Osteocyte (in vitro differentiated cells): ENCODE results near the gene CD9. TPM values are rescaled to one million over a fixed set of nuclear protein-coding genes. Genes with fewer than 3 reads are reported as not detected.
A peak's percentile ranks its signal among the peaks of the same experiment; 100 is the strongest.

Source experiments
- DNase-seq: peaks from one replicate; pipeline ENCODE4 v3.0.0; 2021; ENCODE audit warnings: mixed read lengths; ENCODE audit not compliant: unreplicated experiment; ENCODE audit errors: extremely low spot score
- H3K27ac Mint-ChIP-seq: one replicate; pipeline ENCODE4 v1.8.0; 2021; ENCODE audit warnings: mild to moderate bottlenecking, mixed read lengths; ENCODE audit not compliant: unreplicated experiment
- H3K27me3 Mint-ChIP-seq: one replicate; pipeline ENCODE4 v1.8.0; 2021; ENCODE audit warnings: mixed read lengths; ENCODE audit not compliant: unreplicated experiment
- H3K36me3 Mint-ChIP-seq: one replicate; pipeline ENCODE4 v1.8.0; 2021; ENCODE audit warnings: mixed read lengths; ENCODE audit not compliant: unreplicated experiment
- H3K4me1 Mint-ChIP-seq: one replicate; pipeline ENCODE4 v1.8.0; 2021; ENCODE audit warnings: mixed read lengths; ENCODE audit not compliant: unreplicated experiment
- H3K4me3 Mint-ChIP-seq: one replicate; pipeline ENCODE4 v1.8.0; 2021; ENCODE audit warnings: mild to moderate bottlenecking, moderate library complexity, mixed read lengths; ENCODE audit not compliant: unreplicated experiment
- H3K9me3 Mint-ChIP-seq: one replicate; pipeline ENCODE4 v1.8.0; 2021; ENCODE audit warnings: mixed read lengths; ENCODE audit not compliant: unreplicated experiment
- long read RNA-seq: library from polyadenylated mRNA; unstranded; transcript quantifications from one replicate; pipeline ENCODE4 v2.0.0, GENCODE V29; 2021
- total RNA-seq: library from RNA; stranded (reverse); gene quantifications from 2 replicates; pipeline ENCODE4 v1.2.1, GENCODE V29; 2021
- TF ChIP-seq, protein P1 (sequence below): fragments of 200-600 bp; sonication (generic); IDR thresholded peaks from 2 replicates; pipeline ENCODE4 v1.5.0; 2021; ENCODE audit warnings: antibody characterized with exemption, mild to moderate bottlenecking, moderate library complexity

The CD9 gene, protein sequence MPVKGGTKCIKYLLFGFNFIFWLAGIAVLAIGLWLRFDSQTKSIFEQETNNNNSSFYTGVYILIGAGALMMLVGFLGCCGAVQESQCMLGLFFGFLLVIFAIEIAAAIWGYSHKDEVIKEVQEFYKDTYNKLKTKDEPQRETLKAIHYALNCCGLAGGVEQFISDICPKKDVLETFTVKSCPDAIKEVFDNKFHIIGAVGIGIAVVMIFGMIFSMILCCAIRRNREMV
- total RNA-seq: 77.1 and 84.5 TPM in 2 replicates
- long read RNA-seq, transcript CD9-201 (8 exons, 1,218 nt): major isoform, 540 of 574 reads
- long read RNA-seq, transcript CD9-213 (8 exons, 1,272 nt): minor isoform, 16 of 574 reads
- long read RNA-seq, partial matches to known transcripts: 3 of 574 reads
- long read RNA-seq, other reads (novel, unspliced or antisense): 9 of 574 reads

DNA sequence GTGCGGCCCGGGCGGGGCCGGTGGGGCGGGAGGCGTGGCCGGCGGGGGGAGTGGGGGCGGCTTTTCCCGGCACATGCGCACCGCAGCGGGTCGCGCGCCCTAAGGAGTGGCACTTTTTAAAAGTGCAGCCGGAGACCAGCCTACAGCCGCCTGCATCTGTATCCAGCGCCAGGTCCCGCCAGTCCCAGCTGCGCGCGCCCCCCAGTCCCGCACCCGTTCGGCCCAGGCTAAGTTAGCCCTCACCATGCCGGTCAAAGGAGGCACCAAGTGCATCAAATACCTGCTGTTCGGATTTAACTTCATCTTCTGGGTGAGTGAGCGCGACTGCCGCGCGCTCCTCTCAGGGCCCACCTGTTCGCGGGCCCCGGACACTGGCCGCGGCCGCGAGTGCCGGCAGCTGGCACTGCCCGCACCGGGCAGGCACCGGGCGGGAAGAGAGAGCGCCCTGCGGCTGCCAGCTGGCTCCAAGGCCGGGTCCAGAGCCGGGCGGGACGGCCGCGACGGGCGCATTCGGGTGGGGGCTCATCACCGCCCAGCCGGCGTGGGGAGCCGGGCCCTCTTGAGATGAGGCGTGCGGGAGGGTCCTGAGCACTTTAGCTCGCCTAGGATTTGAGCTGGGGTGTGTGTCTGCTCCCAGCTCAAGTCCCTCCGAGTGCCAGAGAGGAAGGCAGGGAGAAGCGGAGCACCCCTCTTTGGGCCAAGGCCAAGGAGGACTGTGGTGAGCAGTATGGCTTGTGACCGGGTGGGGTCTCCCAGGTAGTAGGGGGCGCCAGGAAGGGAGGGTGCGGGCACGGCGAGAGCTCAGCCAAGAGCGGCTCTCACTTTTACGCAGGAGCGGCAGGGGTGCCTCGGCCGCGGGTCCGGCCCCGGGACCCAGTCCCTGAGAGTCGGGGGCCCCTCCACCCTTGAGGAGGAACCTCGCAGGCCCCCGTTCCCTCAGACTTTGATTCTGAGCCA, at the start of gene CD9:
Gene CD9, plus strand, starts transcription at position 145 of the 957 bp plus-strand sequence. Its CDS starts 100 bp downstream, at position 245.
- Mint-ChIP-seq H3K27me3 (no peaks in the 10 kb centered on the region), H3K4me1 (peaks cover 51% of the 10 kb centered on the region)
- DNase-seq: no peak

DNA sequence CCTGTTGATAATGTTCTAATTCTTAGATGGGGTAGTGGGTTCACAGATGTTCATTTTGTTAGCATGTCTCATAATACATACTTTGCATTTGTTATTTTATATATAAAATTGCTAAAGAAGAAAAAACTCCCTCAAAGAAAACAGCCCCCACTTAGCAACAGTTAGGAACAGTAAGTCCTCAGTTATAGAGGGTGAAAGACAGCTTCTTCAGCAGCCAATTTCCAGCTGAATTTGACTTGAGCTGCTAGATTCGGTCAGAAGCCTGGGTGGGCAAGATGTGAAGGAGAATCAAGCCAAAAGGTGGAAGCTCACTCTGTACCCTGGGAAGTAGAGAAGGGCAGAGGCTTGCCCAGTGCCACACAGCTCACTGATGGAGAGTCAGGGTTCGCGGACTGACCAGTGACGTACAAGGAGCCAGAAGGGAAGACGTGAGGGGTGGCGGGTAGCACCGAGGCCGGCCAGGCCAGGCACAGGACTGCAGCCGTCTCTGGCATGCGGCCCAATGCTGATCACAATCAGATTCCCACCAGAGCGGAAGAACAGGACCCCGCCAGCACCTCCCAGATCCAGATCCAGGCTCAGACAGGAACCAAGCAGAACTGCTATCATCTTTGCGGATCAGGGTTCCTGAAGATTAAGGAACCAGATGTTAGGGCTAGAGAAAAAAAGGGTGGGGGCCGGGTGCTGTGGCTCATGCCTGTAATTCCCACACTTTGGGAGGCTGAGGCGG, 45.3 kb upstream of the CD9 start:
- Mint-ChIP-seq H3K4me1 (peaks cover 11% of the 10 kb centered on the region), H3K27me3 (no peaks in the 10 kb centered on the region), H3K27ac (no peak overlapping the region), H3K4me3 (no peak overlapping the region), H3K9me3 (no peaks in the 10 kb centered on the region), H3K36me3 (no peaks in the 10 kb centered on the region)
- TF ChIP-seq, protein P1, sequence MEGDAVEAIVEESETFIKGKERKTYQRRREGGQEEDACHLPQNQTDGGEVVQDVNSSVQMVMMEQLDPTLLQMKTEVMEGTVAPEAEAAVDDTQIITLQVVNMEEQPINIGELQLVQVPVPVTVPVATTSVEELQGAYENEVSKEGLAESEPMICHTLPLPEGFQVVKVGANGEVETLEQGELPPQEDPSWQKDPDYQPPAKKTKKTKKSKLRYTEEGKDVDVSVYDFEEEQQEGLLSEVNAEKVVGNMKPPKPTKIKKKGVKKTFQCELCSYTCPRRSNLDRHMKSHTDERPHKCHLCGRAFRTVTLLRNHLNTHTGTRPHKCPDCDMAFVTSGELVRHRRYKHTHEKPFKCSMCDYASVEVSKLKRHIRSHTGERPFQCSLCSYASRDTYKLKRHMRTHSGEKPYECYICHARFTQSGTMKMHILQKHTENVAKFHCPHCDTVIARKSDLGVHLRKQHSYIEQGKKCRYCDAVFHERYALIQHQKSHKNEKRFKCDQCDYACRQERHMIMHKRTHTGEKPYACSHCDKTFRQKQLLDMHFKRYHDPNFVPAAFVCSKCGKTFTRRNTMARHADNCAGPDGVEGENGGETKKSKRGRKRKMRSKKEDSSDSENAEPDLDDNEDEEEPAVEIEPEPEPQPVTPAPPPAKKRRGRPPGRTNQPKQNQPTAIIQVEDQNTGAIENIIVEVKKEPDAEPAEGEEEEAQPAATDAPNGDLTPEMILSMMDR: no peak
- DNase-seq: no peak

More for the DNA sequence above, at the start of gene CD9:
- H3K36me3 Mint-ChIP-seq: no peaks in the 10 kb centered on the region
- H3K9me3 Mint-ChIP-seq: no peaks in the 10 kb centered on the region
- peak within 1 kb of the TSS; percentile 88 for H3K27ac Mint-ChIP-seq
- TF ChIP-seq, protein P1: no peak
- H3K4me3 Mint-ChIP-seq: peak within 1 kb of the TSS; percentile 78

DNA sequence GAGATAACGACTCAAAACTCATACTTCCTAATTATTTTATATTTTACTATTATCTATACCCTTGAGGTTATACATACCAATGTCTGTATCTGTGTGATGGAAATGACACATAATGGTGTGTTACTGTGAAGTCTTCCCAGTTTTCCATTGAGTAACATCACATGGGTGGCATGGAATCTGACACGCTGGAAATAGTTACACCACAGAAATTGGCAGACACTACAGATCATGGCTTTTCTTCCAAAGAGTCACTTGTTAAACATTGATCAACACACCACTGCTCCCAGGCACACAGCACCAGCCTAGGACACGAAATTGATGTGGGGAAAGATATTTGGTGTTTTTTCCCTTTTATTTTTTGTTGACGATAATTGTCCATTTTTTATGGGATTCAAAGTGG, 42.7 kb upstream of the CD9 start:
- Mint-ChIP-seq H3K36me3 (no peaks in the 10 kb centered on the region), H3K27me3 (no peaks in the 10 kb centered on the region), H3K9me3 (no peaks in the 10 kb centered on the region), H3K27ac (no peak overlapping the region), H3K4me1 (peaks cover 25% of the 10 kb centered on the region), H3K4me3 (no peak overlapping the region)
- TF ChIP-seq, protein P1: no peak
- no peak for DNase-seq

DNA sequence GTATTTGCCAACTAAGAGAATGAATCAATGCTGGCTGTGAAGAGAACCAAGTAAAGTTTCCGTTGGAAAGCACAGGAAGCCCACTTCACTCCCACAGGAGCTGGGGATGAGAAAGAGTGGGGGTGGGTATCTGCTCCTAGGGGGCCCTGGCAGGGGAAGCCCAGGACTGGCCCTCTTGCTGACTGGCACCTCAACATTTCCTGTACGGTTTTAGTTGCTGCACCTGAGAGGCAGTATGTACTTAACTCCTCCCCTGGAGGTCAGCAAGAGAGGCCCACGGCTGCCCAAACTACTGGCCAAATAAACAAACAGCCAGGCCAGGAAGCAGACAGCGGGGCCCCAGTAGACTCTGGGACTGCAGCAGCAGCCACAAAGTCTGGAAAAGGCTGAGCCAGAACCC, 41.9 kb upstream of the CD9 start:
- H3K4me3 Mint-ChIP-seq: no peak overlapping the region
- H3K9me3 Mint-ChIP-seq: no peaks in the 10 kb centered on the region
- H3K4me1 Mint-ChIP-seq: peaks cover 25% of the 10 kb centered on the region
- no peaks in the 10 kb centered on the region for H3K27me3 Mint-ChIP-seq
- H3K36me3 Mint-ChIP-seq: no peaks in the 10 kb centered on the region
- no peak overlapping the region for H3K27ac Mint-ChIP-seq
- TF ChIP-seq, protein P1: no peak
- DNase-seq: no peak
